Naive B cell (primary cell): ENCODE results near the gene ZNF79. TPM values are rescaled to one million over a fixed set of nuclear protein-coding genes. Genes with fewer than 3 reads are reported as not detected.

Source experiments
- ATAC-seq, 2 donors: fragments of 150-1000 bp; cut with Tn5 transposase; 2 replicates each; pipeline ENCODE4 v1.10.0; 2021; ENCODE audit warnings: low read depth in 2 of 2, mild to moderate bottlenecking in 2 of 2, moderate library complexity in 2 of 2
- DNase-seq: peaks from one replicate; pipeline ENCODE4 v3.0.0; 2022
- H3K27ac Mint-ChIP-seq, 6 donors: one replicate each; pipeline ENCODE4 v1.8.0; 2020 to 2022; ENCODE audit warnings: mild to moderate bottlenecking in 6 of 6, mixed read lengths in 6 of 6, moderate library complexity in 5 of 6, inconsistent platforms in 2 of 6
- H3K27me3 Mint-ChIP-seq, 3 donors: one replicate each; pipeline ENCODE4 v1.8.0; 2021 to 2022; ENCODE audit warnings: mixed read lengths in 3 of 3, mild to moderate bottlenecking in 1 of 3
- H3K36me3 Mint-ChIP-seq, 2 donors: one replicate each; pipeline ENCODE4 v1.8.0; 2020 to 2022; ENCODE audit warnings: mixed read lengths in 2 of 2, inconsistent platforms in 1 of 2, mild to moderate bottlenecking in 1 of 2
- H3K4me1 Mint-ChIP-seq, 3 donors: one replicate each; pipeline ENCODE4 v1.8.0; 2020 to 2022; ENCODE audit warnings: mixed read lengths in 3 of 3, inconsistent platforms in 1 of 3, mild to moderate bottlenecking in 1 of 3, moderate library complexity in 1 of 3
- H3K4me3 Mint-ChIP-seq, 8 donors: one replicate each; pipeline ENCODE4 v1.8.0; 2020 to 2022; ENCODE audit warnings: mild to moderate bottlenecking in 8 of 8, mixed read lengths in 8 of 8, moderate library complexity in 8 of 8, inconsistent platforms in 2 of 8
- H3K9me3 Mint-ChIP-seq, 7 donors: one replicate each; pipeline ENCODE4 v1.8.0; 2020 to 2022; ENCODE audit warnings: mixed read lengths in 7 of 7, mild to moderate bottlenecking in 5 of 7, inconsistent platforms in 2 of 7, moderate library complexity in 1 of 7
- polyA plus RNA-seq, 6 donors: library from polyadenylated mRNA; unstranded; fragments of 300-500 nt; fragmentation: Illumina TruSeq; gene quantifications; one replicate each; pipeline ENCODE4 v1.2.3, GENCODE V29; 2021; ENCODE audit warnings: low read depth in 6 of 6

The ZNF79 gene
- polyA plus RNA-seq, 6 donors from 2014 or later, result 5.8 to 8.8 (median 6.2) TPM; not detected in 1

GRCh38 chr9:127446713-127447415, 22.7 kb downstream of the ZNF79 start:
- DNase-seq (no peak), ATAC-seq (no peak)
- peaks cover 22% of the 10 kb centered on the region in 2 donors for H3K36me3 Mint-ChIP-seq
- peaks cover 15 to 44% (median 31%) of the 10 kb centered on the region in 3 donors for H3K4me1 Mint-ChIP-seq
- no peaks in the 10 kb centered on the region for H3K9me3 Mint-ChIP-seq
- H3K27ac Mint-ChIP-seq, result peak overlapping the region in 5 of 6 donors; percentile 38 to 73 (median 59)
- no peaks in the 10 kb centered on the region for H3K27me3 Mint-ChIP-seq
- peak overlapping the region in 2 of 8 donors; percentile 6 to 74 for H3K4me3 Mint-ChIP-seq

DNA sequence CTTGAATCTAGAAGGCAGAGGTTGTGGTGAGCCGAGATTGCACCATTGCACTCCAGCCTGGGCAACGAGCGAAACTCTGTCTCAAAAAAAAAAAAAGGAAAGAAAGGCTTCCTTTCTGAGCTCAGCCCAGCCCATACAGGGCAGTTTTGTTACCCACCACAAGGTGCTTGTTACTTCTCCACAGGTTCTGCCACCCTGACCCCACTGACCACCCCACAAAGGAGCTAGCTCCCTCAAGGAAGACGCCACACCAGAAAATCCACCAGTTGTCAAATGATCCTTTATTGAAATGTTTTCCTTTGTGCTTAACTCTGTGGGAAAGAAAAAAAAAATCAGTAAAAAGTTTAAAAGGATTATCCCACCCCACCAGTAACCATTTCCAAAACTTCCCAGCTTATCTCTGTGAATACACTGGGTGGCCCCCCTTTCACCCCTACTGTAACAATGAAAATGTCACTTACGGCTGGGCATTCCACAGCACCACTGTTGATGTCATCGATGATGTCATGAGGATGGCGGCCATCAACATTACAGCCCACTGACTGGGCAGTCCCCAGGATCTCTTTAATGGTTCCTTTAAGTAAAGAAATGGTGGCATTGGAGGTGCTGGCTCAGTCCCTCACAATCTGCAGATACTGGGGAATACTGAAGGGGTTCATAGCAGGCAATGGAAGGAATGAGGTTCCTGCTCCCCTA, 23.4 kb downstream of the ZNF79 start:
- H3K27ac Mint-ChIP-seq, result peak overlapping the region in 5 of 6 donors; percentile 46 to 85 (median 73)
- H3K4me3 Mint-ChIP-seq, result peak overlapping the region in 1 of 8 donors; percentile 98
- peaks cover 22% of the 10 kb centered on the region in 2 donors for H3K36me3 Mint-ChIP-seq

DNA sequence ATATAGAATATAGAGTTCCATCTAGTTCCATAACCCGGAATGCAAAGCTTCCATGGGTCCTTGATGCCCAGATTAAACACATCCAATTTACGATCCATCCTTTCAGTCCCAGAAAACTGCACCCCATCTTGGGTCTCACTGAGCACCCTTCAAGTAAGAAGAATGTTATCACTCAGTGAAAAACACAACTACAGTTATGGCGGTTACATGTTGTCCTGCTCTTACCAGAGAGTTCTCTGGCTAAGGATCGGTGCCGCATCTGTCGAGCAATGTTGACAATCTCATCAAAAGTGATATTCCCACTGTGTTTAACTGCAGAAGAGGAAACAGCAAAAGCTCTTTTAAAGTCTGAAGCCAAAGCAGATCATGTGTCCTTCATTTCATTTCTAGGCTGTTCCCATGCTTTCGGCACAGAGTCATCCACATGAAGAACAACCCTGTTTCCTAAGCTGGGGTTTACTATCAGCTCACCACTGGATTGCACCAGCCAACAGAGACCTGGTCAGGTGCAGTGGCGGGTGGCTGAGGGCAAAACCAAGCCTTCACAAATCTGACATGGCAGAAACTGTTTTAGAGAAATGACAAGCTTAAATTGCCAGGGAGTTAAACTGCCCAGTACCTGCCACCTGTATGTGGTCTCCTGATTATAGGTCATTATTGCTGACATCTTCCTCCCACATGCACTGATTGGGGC, 24.1 kb downstream of the ZNF79 start:
- H3K4me1 Mint-ChIP-seq, result peaks cover 22 to 50% (median 39%) of the 10 kb centered on the region in 3 donors
- peak overlapping the region in 2 of 8 donors; percentile 52 to 98 for H3K4me3 Mint-ChIP-seq
- H3K27me3 Mint-ChIP-seq, result no peaks in the 10 kb centered on the region
- DNase-seq (no peak), ATAC-seq (no peak)
- peak overlapping the region in 4 of 6 donors; percentile 62 to 99 (median 74) for H3K27ac Mint-ChIP-seq
- H3K36me3 Mint-ChIP-seq, result peaks cover 22% of the 10 kb centered on the region in 2 donors
- no peaks in the 10 kb centered on the region for H3K9me3 Mint-ChIP-seq

More for the DNA sequence above, 23.4 kb downstream of the ZNF79 start:
- Mint-ChIP-seq H3K9me3 (no peaks in the 10 kb centered on the region), H3K4me1 (peaks cover 22 to 50% (median 37%) of the 10 kb centered on the region in 3 donors), H3K27me3 (no peaks in the 10 kb centered on the region)
- no peak for DNase-seq
- no peak for ATAC-seq

- peak overlapping the region in 5 of 6 donors; percentile 86 to 99 (median 96) for H3K27ac Mint-ChIP-seq
- H3K27me3 Mint-ChIP-seq, result no peaks in the 10 kb centered on the region
- H3K4me1 Mint-ChIP-seq, result peaks cover 29 to 50% (median 45%) of the 10 kb centered on the region in 3 donors
- H3K9me3 Mint-ChIP-seq, result no peaks in the 10 kb centered on the region
- H3K36me3 Mint-ChIP-seq, result peaks cover 16 to 17% of the 10 kb centered on the region in 2 donors
- ATAC-seq (no peak), DNase-seq (no peak)
- peak overlapping the region; percentile 93 to 99 (median 98) for H3K4me3 Mint-ChIP-seq
These were observed 25.3 kb downstream of the ZNF79 start for GRCh38 chr9:127449332-127449966.

DNA sequence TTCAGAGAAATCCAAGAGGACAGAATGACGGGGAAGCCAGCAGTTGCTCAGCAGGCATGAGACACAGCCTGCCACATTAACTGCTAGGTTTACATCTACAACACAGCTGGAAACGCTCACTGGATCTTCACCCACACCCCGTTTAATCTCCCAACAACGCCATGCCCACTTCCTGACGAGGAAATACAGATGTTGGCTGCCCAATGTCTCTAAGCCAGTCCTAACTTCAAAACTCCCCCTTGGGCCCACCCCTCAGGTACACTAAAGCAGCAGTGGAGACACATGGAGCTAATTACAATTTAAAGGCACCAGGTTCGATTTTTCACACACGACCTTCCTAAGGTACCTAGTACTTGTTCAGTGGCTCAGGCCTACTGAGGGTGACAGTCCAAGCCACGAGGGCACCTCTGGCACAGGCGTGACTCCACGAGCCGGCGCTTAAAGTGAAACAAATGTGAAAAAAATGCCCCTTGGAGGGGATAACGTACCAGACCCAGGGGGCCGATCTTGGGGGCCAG, 26.1 kb downstream of the ZNF79 start:
- peaks cover 8 to 11% of the 10 kb centered on the region in 2 donors for H3K36me3 Mint-ChIP-seq
- no peaks in the 10 kb centered on the region for H3K9me3 Mint-ChIP-seq
- peak overlapping the region; percentile 95 to 99 (median 98) for H3K27ac Mint-ChIP-seq
- peak overlapping the region; percentile 93 to 99 (median 98) for H3K4me3 Mint-ChIP-seq
- peak; percentile 0 for ATAC-seq
- H3K27me3 Mint-ChIP-seq, result no peaks in the 10 kb centered on the region
- H3K4me1 Mint-ChIP-seq, result peaks cover 30 to 51% (median 48%) of the 10 kb centered on the region in 3 donors
- DNase-seq, result no peak

- Mint-ChIP-seq H3K27me3 (no peaks in the 10 kb centered on the region), H3K4me1 (peaks cover 37 to 57% (median 55%) of the 10 kb centered on the region in 3 donors), H3K9me3 (no peaks in the 10 kb centered on the region), H3K36me3 (peaks cover 8 to 11% of the 10 kb centered on the region in 2 donors), H3K4me3 (peak within 1 kb of the TSS; percentile 93 to 99 (median 98)), H3K27ac (peak within 1 kb of the TSS; percentile 95 to 99 (median 98))
- ATAC-seq (peak; percentile 78 to 80), DNase-seq (peak; percentile 96)
These were observed 26.8 kb downstream of the ZNF79 start, which contains the start of the genes LRSAM1 and RPL12 for GRCh38 chr9:127450830-127451607. Gene LRSAM1, plus strand, starts transcription at chr9:127451510. Its CDS starts 3,018 bp downstream, at chr9:127454528. Gene RPL12, minus strand, starts transcription at chr9:127451406. Its CDS starts 89 bp downstream, at chr9:127451317.

DNA sequence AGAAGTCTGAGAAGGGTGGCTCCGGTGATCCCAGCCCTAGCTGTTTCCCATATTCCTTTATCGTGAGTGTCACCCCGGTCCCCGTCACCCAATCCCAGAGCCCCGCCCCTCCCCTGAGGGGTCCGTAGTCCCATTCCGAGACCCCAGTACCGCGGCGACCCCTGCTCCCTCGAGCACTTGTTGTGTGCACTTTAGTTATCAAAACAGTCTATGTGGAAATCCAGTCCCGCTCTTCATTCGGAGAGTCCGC, 27.4 kb downstream of the ZNF79 start:
- ATAC-seq (no peak), DNase-seq (no peak)
- Mint-ChIP-seq H3K4me1 (peaks cover 37 to 55% (median 53%) of the 10 kb centered on the region in 3 donors), H3K27ac (peak overlapping the region; percentile 95 to 99 (median 98)), H3K36me3 (peaks cover 8 to 11% of the 10 kb centered on the region in 2 donors), H3K9me3 (no peaks in the 10 kb centered on the region), H3K27me3 (no peaks in the 10 kb centered on the region), H3K4me3 (peak overlapping the region; percentile 93 to 99 (median 98))

DNA sequence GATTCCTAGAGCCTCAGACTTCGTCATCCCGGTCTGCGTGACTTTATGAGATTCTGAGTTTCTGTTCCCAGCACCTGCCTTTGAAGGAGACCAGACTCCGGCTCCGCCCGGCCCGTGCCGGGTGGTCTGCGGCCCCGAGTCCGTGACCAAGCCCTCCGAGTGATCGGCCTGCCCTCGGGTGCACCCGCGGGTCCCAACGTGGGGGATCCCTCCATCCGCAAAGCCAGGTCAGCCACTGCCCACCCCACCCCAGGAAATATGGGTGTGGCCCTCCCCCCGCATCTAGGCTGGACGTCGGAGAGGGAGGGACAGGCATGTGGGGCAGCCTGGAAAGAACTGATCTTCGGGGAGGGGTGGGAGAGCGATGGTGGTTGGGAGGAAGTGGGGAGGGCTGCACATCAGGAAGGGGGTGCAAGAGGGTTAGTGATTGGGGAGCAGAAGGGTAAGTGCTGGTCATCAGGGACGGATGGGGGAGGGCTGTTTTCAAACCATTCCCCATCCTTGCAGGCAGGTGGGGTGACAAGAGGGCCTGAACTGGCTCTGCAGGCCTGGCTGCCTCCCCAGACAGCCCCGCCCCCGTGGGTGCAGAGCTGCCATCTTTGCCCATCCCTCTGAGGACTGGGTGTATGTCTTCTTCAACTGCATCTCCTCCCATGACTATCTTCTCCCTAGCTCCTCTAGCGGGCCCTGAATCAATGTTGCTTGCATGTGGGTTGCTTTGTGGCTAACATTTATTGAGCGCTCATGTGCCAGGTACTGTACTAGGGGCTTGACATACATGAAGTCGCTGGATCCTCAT, 27.9 kb downstream of the ZNF79 start:
- DNase-seq (no peak), ATAC-seq (peak in 1 of 2 donors; percentile 0)
- H3K9me3 Mint-ChIP-seq, result no peaks in the 10 kb centered on the region
- peaks cover 8 to 11% of the 10 kb centered on the region in 2 donors for H3K36me3 Mint-ChIP-seq
- H3K27ac Mint-ChIP-seq, result peak overlapping the region; percentile 95 to 99 (median 98)
- H3K4me3 Mint-ChIP-seq, result peak overlapping the region; percentile 93 to 99 (median 98)
- H3K4me1 Mint-ChIP-seq, result peaks cover 37 to 55% (median 53%) of the 10 kb centered on the region in 3 donors
- no peaks in the 10 kb centered on the region for H3K27me3 Mint-ChIP-seq

DNA sequence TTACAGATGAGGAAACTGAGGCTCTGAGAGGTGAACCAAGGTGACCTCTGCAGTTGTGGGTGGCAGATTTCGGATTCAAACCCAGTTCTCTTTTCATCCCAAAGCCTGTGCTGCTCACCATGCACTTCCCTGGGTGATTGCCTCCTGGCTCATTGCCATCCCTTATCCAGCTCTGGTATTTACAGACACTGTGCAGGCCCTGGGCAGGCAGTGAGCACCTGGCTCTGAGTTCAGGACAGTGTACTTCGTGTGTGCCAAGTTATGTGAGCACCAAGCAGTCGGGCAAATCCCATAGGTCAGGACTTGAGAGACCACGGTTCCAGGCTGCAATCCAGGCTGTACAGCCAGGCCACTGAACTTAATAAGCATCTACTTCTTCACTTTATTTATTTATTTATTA, 28.5 kb downstream of the ZNF79 start:
- Mint-ChIP-seq H3K4me1 (peaks cover 37 to 54% (median 49%) of the 10 kb centered on the region in 3 donors), H3K36me3 (peaks cover 10 to 11% of the 10 kb centered on the region in 2 donors), H3K27ac (peak overlapping the region in 1 of 6 donors; percentile 95), H3K27me3 (no peaks in the 10 kb centered on the region), H3K9me3 (no peaks in the 10 kb centered on the region), H3K4me3 (peak overlapping the region; percentile 85 to 99 (median 98))
- ATAC-seq (no peak), DNase-seq (no peak)

DNA sequence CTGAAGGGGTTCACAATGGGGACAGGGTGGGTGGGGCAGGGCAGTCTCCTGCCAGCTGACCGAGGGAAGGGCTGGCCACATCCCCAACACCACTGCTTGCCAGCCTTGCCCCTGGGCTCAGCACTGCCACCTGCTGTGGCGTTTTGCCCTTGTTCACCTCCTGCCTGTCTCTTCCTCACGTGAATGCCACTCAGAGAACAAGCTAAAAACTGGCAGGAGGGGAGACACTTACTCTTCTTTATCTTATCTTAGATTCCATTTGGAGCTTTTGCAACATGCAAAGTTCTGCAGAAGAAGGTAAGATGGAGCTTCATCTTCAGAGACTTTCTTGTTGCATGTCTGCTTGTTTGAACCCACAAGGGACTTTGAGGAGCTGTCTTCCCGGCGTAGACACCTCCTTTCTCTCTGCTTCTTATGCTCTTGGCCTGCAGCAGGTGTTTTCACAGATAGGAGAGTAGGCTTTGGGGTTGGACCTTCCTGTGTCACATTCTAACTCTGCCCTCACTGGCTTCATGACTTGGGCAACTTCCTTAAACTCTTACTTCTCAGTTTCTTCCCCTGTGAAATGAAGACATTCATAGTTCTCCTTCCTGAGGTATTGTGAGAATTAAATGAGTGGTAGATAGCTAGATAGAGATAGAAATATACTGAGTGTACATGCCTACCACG, 31.3 kb downstream of the ZNF79 start:
- peaks cover 25 to 33% (median 27%) of the 10 kb centered on the region in 3 donors for H3K4me1 Mint-ChIP-seq
- no peaks in the 10 kb centered on the region for H3K9me3 Mint-ChIP-seq
- H3K4me3 Mint-ChIP-seq, result peak overlapping the region in 5 of 8 donors; percentile 26 to 79 (median 56)
- no peaks in the 10 kb centered on the region for H3K27me3 Mint-ChIP-seq
- peak overlapping the region in 5 of 6 donors; percentile 17 to 88 (median 56) for H3K27ac Mint-ChIP-seq
- peaks cover 4 to 7% of the 10 kb centered on the region in 2 donors for H3K36me3 Mint-ChIP-seq
- DNase-seq, result no peak
- no peak for ATAC-seq
